Neuronal stem cell (in vitro differentiated cells): Measurements from ENCODE around the gene CAMTA2.

Experiments used
- DNase-seq: peaks from one replicate; pipeline ENCODE4 v3.0.0-alpha.2; 2013; ENCODE audit warnings: low spot score
- H2AFZ ChIP-seq: one replicate; pipeline ENCODE4 v1.6.1; 2013; ENCODE audit warnings: mild to moderate bottlenecking, low read length, inconsistent platforms
- H2AK5ac ChIP-seq: 2 replicates; pipeline ENCODE4 v1.6.1; 2013; ENCODE audit warnings: low read depth, mild to moderate bottlenecking, inconsistent platforms, low read length, moderate library complexity, mixed read lengths
- H2BK120ac ChIP-seq: 2 replicates; pipeline ENCODE4 v1.6.1; 2013; ENCODE audit warnings: low read depth, mild to moderate bottlenecking, inconsistent platforms, low read length, moderate library complexity, mixed read lengths
- H2BK12ac ChIP-seq: one replicate; pipeline ENCODE4 v1.6.1; 2013; ENCODE audit warnings: low read length, inconsistent platforms
- H2BK15ac ChIP-seq: 2 replicates; pipeline ENCODE4 v1.6.1; 2013; ENCODE audit warnings: mild to moderate bottlenecking, low read length, inconsistent platforms, mixed read lengths
- H2BK5ac ChIP-seq: one replicate; pipeline ENCODE4 v1.6.1; 2013; ENCODE audit warnings: inconsistent platforms, mild to moderate bottlenecking, low read length, moderate library complexity
- H3K14ac ChIP-seq: one replicate; pipeline ENCODE4 v1.6.1; 2013; ENCODE audit warnings: low read length, inconsistent platforms
- H3K18ac ChIP-seq: 2 replicates; pipeline ENCODE4 v1.6.1; 2013; ENCODE audit warnings: low read length, inconsistent platforms
- H3K23ac ChIP-seq: 2 replicates; pipeline ENCODE4 v1.6.1; 2013; ENCODE audit warnings: low read depth, mild to moderate bottlenecking, mixed read lengths, low read length, inconsistent platforms; ENCODE audit not compliant: poor library complexity
- H3K27ac ChIP-seq: replicated peaks from 3 replicates; pipeline ENCODE4 v1.5.1; 2013; ENCODE audit warnings: low read length, inconsistent platforms
- H3K27me3 ChIP-seq, 3 experiments: 2 replicates each; pipeline ENCODE4 v1.6.1; 2013; ENCODE audit warnings: low read length in 3 of 3, mild to moderate bottlenecking in 2 of 3, inconsistent platforms in 1 of 3, low read depth in 1 of 3, mixed read lengths in 1 of 3, moderate library complexity in 1 of 3; ENCODE audit not compliant: control insufficient read depth in 3 of 3, insufficient read depth in 3 of 3
- H3K36me3 ChIP-seq, 2 donors: replicated peaks in 1 of 2; 2 replicates each; pipeline ENCODE4 v1.6.1; 2013; ENCODE audit warnings: low read length in 2 of 2; ENCODE audit not compliant: control insufficient read depth in 2 of 2, insufficient read depth in 2 of 2
- H3K4ac ChIP-seq: 2 replicates; pipeline ENCODE4 v1.6.1; 2013; ENCODE audit warnings: inconsistent platforms, mild to moderate bottlenecking, low read length, moderate library complexity
- H3K4me1 ChIP-seq, 2 donors: 1 replicate in 1 of 2; 2 replicates in 1 of 2; pipeline ENCODE4 v1.6.1; 2013; ENCODE audit warnings: low read length in 2 of 2, low read depth in 1 of 2; ENCODE audit not compliant: control insufficient read depth in 2 of 2, insufficient read depth in 1 of 2
- H3K4me2 ChIP-seq: one replicate; pipeline ENCODE4 v1.6.1; 2013; ENCODE audit warnings: mild to moderate bottlenecking, low read length, inconsistent platforms; ENCODE audit not compliant: insufficient read depth, poor library complexity, severe bottlenecking
- H3K4me3 ChIP-seq, 2 donors: 2 replicates each; pipeline ENCODE4 v1.5.1; 2013; ENCODE audit warnings: low read length in 2 of 2, mild to moderate bottlenecking in 2 of 2, inconsistent platforms in 1 of 2, moderate library complexity in 1 of 2
- H3K79me1 ChIP-seq: one replicate; pipeline ENCODE4 v1.6.1; 2013; ENCODE audit warnings: low read depth, mild to moderate bottlenecking, inconsistent platforms, low read length, moderate library complexity
- H3K9ac ChIP-seq: one replicate; pipeline ENCODE4 v1.6.1; 2013; ENCODE audit warnings: mild to moderate bottlenecking, low read depth, low read length, inconsistent platforms; ENCODE audit not compliant: poor library complexity
- H3K9me3 ChIP-seq, 2 donors: replicated peaks in 1 of 2; 2 replicates each; pipeline versions ENCODE3 to v1.6.1; 2013; ENCODE audit warnings: low read length in 2 of 2, mild to moderate bottlenecking in 2 of 2, inconsistent platforms in 1 of 2, low read depth in 1 of 2, mixed read lengths in 1 of 2, moderate library complexity in 1 of 2; ENCODE audit not compliant: control insufficient read depth in 2 of 2, insufficient read depth in 1 of 2
- H4K8ac ChIP-seq: one replicate; pipeline ENCODE4 v1.6.1; 2013; ENCODE audit warnings: low read depth, mild to moderate bottlenecking, inconsistent platforms, low read length, moderate library complexity
- H4K91ac ChIP-seq: one replicate; pipeline ENCODE4 v1.6.1; 2013; ENCODE audit warnings: low read length, low read depth, mild to moderate bottlenecking, inconsistent platforms; ENCODE audit not compliant: poor library complexity
- WGBS, 2 donors: extraction: QIAGEN DNeasy Blood & Tissue Kit; methylation state at CpG; one replicate each; pipeline ENCODE4 v1.1.7; 2013; ENCODE audit warnings: missing lambda C conversion rate in 2 of 2, mixed read lengths in 1 of 2; ENCODE audit not compliant: insufficient read length in 2 of 2, insufficient replicate concordance in 1 of 2; ENCODE audit errors: extremely low coverage in 2 of 2; 5-methylcytosine and 5-hydroxymethylcytosine counted together

CAMTA2 gene

GRCh38 chr17:4978726-4979125 is 8.7 kb downstream of the CAMTA2 start:
- no peak overlapping the region for H3K18ac ChIP-seq
- no peak overlapping the region for H2AFZ ChIP-seq
- no peak overlapping the region for H3K14ac ChIP-seq
- no peaks in the 10 kb centered on the region for H3K79me1 ChIP-seq
- no peak overlapping the region for H4K8ac ChIP-seq
- no peak overlapping the region for H2BK5ac ChIP-seq
- H2BK15ac ChIP-seq, result no peak overlapping the region
- no peak overlapping the region for H4K91ac ChIP-seq
- no peak overlapping the region for H2BK12ac ChIP-seq
- H3K4me2 ChIP-seq, result no peak overlapping the region
- H3K9ac ChIP-seq, result no peak overlapping the region
- no peak overlapping the region for H3K27ac ChIP-seq
- no peak overlapping the region for H2AK5ac ChIP-seq
- peaks cover 3% of the 10 kb centered on the region in 2 donors for H3K4me1 ChIP-seq
- no peak overlapping the region for H2BK120ac ChIP-seq
- DNase-seq, result no peak
- peaks cover 0 to 1% of the 10 kb centered on the region in 2 donors for H3K9me3 ChIP-seq
- no peak overlapping the region for H3K4ac ChIP-seq
- H3K4me3 ChIP-seq, result no peak overlapping the region
- H3K27me3 ChIP-seq, result no peaks in the 10 kb centered on the region
- H3K36me3 ChIP-seq, result peaks cover 0 to 5% of the 10 kb centered on the region in 2 donors
- no peak overlapping the region for H3K23ac ChIP-seq

DNA sequence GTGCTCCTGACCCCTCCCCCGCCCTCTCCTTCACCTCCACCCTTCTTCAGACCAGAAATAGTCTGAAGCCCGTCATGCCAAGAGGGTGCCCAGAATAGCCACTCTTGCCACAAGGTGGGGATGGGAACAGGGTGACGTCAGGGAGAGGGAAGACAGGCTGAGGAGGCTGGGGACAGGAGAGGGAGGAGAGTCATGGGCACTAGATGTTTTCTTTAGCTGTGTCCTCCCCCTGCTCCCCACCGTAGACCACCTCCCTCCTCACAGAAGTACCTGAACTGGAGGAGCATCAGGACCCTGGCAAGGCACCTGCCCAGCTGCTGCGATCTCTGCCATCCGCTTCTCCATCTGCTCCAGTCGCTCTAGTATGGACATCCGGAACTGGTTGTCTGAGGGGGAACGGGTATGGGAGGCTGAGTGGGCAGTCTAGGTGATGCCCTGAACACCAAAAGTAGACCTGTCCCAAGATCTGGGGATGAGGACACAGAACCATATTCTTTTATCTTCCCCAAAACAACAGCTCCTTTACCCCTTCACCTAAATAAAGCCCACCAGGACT is 13.3 kb downstream of the CAMTA2 start:
- no peak overlapping the region for H3K23ac ChIP-seq
- H3K14ac ChIP-seq, result no peak overlapping the region
- no peak overlapping the region for H3K18ac ChIP-seq
- no peak overlapping the region for H2AK5ac ChIP-seq
- H4K91ac ChIP-seq, result no peak overlapping the region
- no peak overlapping the region for H4K8ac ChIP-seq
- peaks cover 0 to 1% of the 10 kb centered on the region in 2 donors for H3K9me3 ChIP-seq
- H3K9ac ChIP-seq, result no peak overlapping the region
- no peak overlapping the region for H3K4me3 ChIP-seq
- no peak overlapping the region for H2BK120ac ChIP-seq
- H3K27me3 ChIP-seq, result no peaks in the 10 kb centered on the region
- H3K4me1 ChIP-seq, result peaks cover 2 to 3% of the 10 kb centered on the region in 2 donors
- H3K4me2 ChIP-seq, result no peak overlapping the region
- no peak overlapping the region for H2BK15ac ChIP-seq
- H3K27ac ChIP-seq, result no peak overlapping the region
- peaks cover 10 to 20% of the 10 kb centered on the region in 2 donors for H3K36me3 ChIP-seq
- DNase-seq, result no peak
- no peak overlapping the region for H2BK12ac ChIP-seq
- no peak overlapping the region for H2BK5ac ChIP-seq
- no peak overlapping the region for H3K4ac ChIP-seq
- H3K79me1 ChIP-seq, result no peaks in the 10 kb centered on the region
- no CpG with 5 or more reads among the region's 9 CpGs for WGBS, 2 donors
- H2AFZ ChIP-seq, result no peak overlapping the region

DNA sequence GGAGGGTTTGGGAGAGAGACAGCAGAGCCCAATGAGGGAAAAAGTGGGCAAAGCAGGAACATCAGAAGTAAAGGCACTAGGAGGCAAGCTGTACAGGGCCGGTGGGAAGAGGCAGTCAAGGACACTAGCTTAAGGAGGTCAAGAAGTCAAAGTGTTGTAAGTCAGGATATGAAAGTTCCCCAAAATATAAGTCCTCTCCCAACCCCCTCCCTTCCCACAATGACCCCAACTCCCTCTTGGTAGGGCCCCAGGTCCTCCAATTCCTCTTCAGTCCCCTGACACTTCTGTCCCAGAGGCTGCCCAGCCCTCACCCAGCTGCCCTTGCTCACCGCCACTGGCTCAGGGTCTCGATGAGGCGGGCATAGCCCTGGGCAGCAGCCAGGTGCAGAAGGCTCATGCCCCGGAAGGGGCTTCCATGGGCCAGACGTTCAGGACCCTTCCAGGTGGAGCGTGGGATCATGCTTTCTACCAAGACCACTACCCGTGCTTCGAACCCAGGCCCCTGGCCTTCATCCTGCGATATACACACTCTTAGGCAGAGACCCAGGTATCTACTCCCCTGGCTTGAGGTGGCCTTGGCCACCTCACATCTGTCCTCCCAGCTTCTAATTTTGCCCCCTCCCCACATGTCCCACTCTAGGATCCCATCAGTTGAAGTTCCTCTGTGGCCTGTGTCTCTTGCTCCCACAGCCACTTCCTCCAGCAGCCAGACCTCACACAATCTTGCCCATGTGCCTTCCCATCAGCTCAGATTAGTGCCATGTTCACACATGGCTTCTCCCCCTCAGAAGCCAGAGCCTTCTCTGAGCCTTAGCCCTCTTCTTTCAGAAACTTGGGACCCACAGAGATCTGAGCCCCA is 14.0 kb downstream of the CAMTA2 start:
- no peak overlapping the region for H3K14ac ChIP-seq
- H3K18ac ChIP-seq, result no peak overlapping the region
- H2BK5ac ChIP-seq, result no peak overlapping the region
- peak overlapping the region; percentile 5 for H4K91ac ChIP-seq
- H3K23ac ChIP-seq, result no peak overlapping the region
- no peak overlapping the region for H3K27ac ChIP-seq
- no CpG with 5 or more reads among the region's 10 CpGs for WGBS, 2 donors
- no peaks in the 10 kb centered on the region for H3K79me1 ChIP-seq
- H3K36me3 ChIP-seq, result peaks cover 10 to 20% of the 10 kb centered on the region in 2 donors
- H2AFZ ChIP-seq, result no peak overlapping the region
- no peak overlapping the region for H3K4ac ChIP-seq
- no peak overlapping the region for H3K4me3 ChIP-seq
- peaks cover 2 to 10% of the 10 kb centered on the region in 2 donors for H3K4me1 ChIP-seq
- H2BK120ac ChIP-seq, result no peak overlapping the region
- no peaks in the 10 kb centered on the region for H3K27me3 ChIP-seq
- peaks cover 0 to 1% of the 10 kb centered on the region in 2 donors for H3K9me3 ChIP-seq
- H4K8ac ChIP-seq, result no peak overlapping the region
- H3K9ac ChIP-seq, result no peak overlapping the region
- no peak for DNase-seq
- no peak overlapping the region for H2AK5ac ChIP-seq
- no peak overlapping the region for H2BK12ac ChIP-seq
- H2BK15ac ChIP-seq, result no peak overlapping the region
- H3K4me2 ChIP-seq, result no peak overlapping the region

DNA sequence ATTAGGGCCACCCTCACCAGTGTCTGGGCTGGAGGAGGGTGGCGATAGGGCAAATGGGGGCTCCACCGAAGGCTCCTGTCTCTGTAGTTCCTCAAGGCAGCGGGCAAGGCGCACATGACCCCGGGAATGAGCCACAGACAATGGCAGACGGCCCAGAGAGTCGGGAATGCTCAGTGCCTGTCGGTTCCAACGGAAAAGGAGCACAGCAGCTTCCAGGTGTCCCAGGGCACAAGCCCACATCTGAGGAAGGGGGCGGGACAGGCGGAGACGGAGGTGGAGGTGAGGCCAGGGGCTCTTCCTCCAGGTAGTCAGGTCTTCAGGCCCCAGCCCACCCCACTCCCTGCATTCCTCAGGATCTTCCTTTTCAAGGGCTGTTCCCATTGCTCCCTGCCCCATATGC is 14.7 kb downstream of the CAMTA2 start:
- H3K23ac ChIP-seq, result peak overlapping the region; percentile 39
- no CpG with 5 or more reads among the region's 12 CpGs for WGBS, 2 donors
- no peaks in the 10 kb centered on the region for H3K27me3 ChIP-seq
- H2BK15ac ChIP-seq, result no peak overlapping the region
- no peak overlapping the region for H3K9ac ChIP-seq
- peaks cover 2% of the 10 kb centered on the region for H3K79me1 ChIP-seq
- H4K8ac ChIP-seq, result no peak overlapping the region
- no peak overlapping the region for H2BK12ac ChIP-seq
- H3K4me1 ChIP-seq, result peaks cover 4 to 11% of the 10 kb centered on the region in 2 donors
- H2AFZ ChIP-seq, result no peak overlapping the region
- no peak overlapping the region for H2BK120ac ChIP-seq
- H2BK5ac ChIP-seq, result no peak overlapping the region
- H2AK5ac ChIP-seq, result no peak overlapping the region
- no peak overlapping the region for H4K91ac ChIP-seq
- no peak overlapping the region for H3K4me3 ChIP-seq
- H3K36me3 ChIP-seq, result peaks cover 10 to 20% of the 10 kb centered on the region in 2 donors
- no peak for DNase-seq
- H3K9me3 ChIP-seq, result peaks cover 0 to 1% of the 10 kb centered on the region in 2 donors
- no peak overlapping the region for H3K18ac ChIP-seq
- H3K14ac ChIP-seq, result no peak overlapping the region
- no peak overlapping the region for H3K4ac ChIP-seq
- no peak overlapping the region for H3K4me2 ChIP-seq
- H3K27ac ChIP-seq, result no peak overlapping the region
